GM10266 (cell line): Measurements from ENCODE around the gene ALG9.

Experiments used
- DNase-seq: peaks from one replicate; pipeline ENCODE4 v3.0.0; 2012; ENCODE audit errors: extremely low spot score
- CTCF ChIP-seq: IDR thresholded peaks from 2 replicates; pipeline ENCODE4 v1.5.1; 2012; ENCODE audit warnings: mild to moderate bottlenecking, low read depth; ENCODE audit not compliant: control insufficient read depth, insufficient read depth; ENCODE audit errors: missing control alignments

The ALG9 gene

GRCh38 chr11:111756097-111756496 lies 115.3 kb downstream of the ALG9 start:
- no peak for TF ChIP-seq CTCF
- DNase-seq, result no peak

GRCh38 chr11:111749646-111750045 lies 121.7 kb downstream of the ALG9 start:
- TF ChIP-seq CTCF, result no peak
- DNase-seq, result no peak

- DNase-seq, result no peak
These were observed 123.2 kb downstream of the ALG9 start for GRCh38 chr11:111748035-111748804.

GRCh38 chr11:111745719-111746504 lies 125.5 kb downstream of the ALG9 start:
- DNase-seq, result no peak
- TF ChIP-seq CTCF, result no peak

More at GRCh38 chr11:111748035-111748804, 123.2 kb downstream of the ALG9 start:
- TF ChIP-seq CTCF, result no peak

- TF ChIP-seq CTCF, result no peak
- no peak for DNase-seq
These were observed 127.7 kb downstream of the ALG9 start for GRCh38 chr11:111743700-111744099.

GRCh38 chr11:111741751-111742150 lies 129.6 kb downstream of the ALG9 start:
- no peak for DNase-seq
- TF ChIP-seq CTCF, result no peak

- no peak for TF ChIP-seq CTCF
- DNase-seq, result no peak
These were observed 132.1 kb downstream of the ALG9 start for GRCh38 chr11:111739299-111739698.
